Thyroid gland (tissue), 4 donors: ENCODE results near the gene C10orf105.

ENCODE experiments used
- CTCF ChIP-seq, 6 experiments: fragments of 200-600 bp in 3 of 6; fragments of 450-650 bp in 3 of 6; sonication (generic) in 3 of 6; IDR thresholded peaks; one replicate each; pipeline ENCODE4 v1.5.1; 2016 to 2019; ENCODE audit warnings: antibody characterized with exemption in 6 of 6, mild to moderate bottlenecking in 2 of 6, inconsistent platforms in 1 of 6, moderate library complexity in 1 of 6
- POLR2A ChIP-seq, 2 donors: fragments of 450-650 bp; IDR thresholded peaks; one replicate each; pipeline ENCODE4 v1.6.1; 2017; ENCODE audit warnings: antibody characterized with exemption in 2 of 2, mild to moderate bottlenecking in 2 of 2, moderate library complexity in 1 of 2

- TF ChIP-seq CTCF (IDR thresholded peaks at IDR 0.05) (no peak), POLR2A (IDR thresholded peaks at IDR 0.05) (no peak)
Observed at GRCh38 chr10:71739358-71739900, 19.9 kb upstream of the C10orf105 start.
